Uterus (tissue), 2 donors: Measurements from ENCODE around the gene SMPD4.
"Not testable (repeated sequence)": the region's sequence is repeated elsewhere in the genome, so short reads cannot be mapped to it uniquely, and the experiment has no call there.

Experiments
- POLR2A ChIP-seq, 2 donors: fragments of 450-650 bp; IDR thresholded peaks; one replicate each; pipeline ENCODE4 v1.6.1; 2016; ENCODE audit warnings: antibody characterized with exemption in 2 of 2, mild to moderate bottlenecking in 1 of 2, moderate library complexity in 1 of 2
- TF ChIP-seq, protein P1 (sequence below), 4 experiments: fragments of 200-600 bp in 2 of 4; fragments of 450-650 bp in 2 of 4; sonication (generic) in 2 of 4; IDR thresholded peaks; one replicate each; pipeline ENCODE4 v1.5.1; 2016 to 2019; ENCODE audit warnings: antibody characterized with exemption in 4 of 4, mild to moderate bottlenecking in 2 of 4, moderate library complexity in 1 of 4

- TF ChIP-seq POLR2A (IDR thresholded peaks at IDR 0.05) = not testable (repeated sequence)
- TF ChIP-seq, protein P1, sequence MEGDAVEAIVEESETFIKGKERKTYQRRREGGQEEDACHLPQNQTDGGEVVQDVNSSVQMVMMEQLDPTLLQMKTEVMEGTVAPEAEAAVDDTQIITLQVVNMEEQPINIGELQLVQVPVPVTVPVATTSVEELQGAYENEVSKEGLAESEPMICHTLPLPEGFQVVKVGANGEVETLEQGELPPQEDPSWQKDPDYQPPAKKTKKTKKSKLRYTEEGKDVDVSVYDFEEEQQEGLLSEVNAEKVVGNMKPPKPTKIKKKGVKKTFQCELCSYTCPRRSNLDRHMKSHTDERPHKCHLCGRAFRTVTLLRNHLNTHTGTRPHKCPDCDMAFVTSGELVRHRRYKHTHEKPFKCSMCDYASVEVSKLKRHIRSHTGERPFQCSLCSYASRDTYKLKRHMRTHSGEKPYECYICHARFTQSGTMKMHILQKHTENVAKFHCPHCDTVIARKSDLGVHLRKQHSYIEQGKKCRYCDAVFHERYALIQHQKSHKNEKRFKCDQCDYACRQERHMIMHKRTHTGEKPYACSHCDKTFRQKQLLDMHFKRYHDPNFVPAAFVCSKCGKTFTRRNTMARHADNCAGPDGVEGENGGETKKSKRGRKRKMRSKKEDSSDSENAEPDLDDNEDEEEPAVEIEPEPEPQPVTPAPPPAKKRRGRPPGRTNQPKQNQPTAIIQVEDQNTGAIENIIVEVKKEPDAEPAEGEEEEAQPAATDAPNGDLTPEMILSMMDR (IDR thresholded peaks at IDR 0.05) = not testable (repeated sequence)
Measured at GRCh38 chr2:130157354-130157753, 24.0 kb downstream of the SMPD4 start.
